Astrocyte of the spinal cord (primary cell): ENCODE measurements around the gene HOXC4.

ENCODE experiments used
- DNase-seq: peaks from one replicate; pipeline ENCODE4 v3.0.0; 2011; ENCODE audit warnings: low read depth, low spot score
- H3K4me3 ChIP-seq: 2 replicates; pipeline ENCODE4 v1.5.1; 2011; ENCODE audit warnings: low read depth, mild to moderate bottlenecking, low read length, moderate library complexity
- CTCF ChIP-seq: IDR thresholded peaks from 2 replicates; pipeline ENCODE4 v1.5.1; 2012; ENCODE audit warnings: low read depth, mild to moderate bottlenecking, low read length, inconsistent platforms
- in situ Hi-C: cut with HindIII; loops from 2 replicates; pipeline ENCODE4 v1.10.0; 2017; ENCODE audit warnings: low sequenced_read_pairs

The HOXC4 gene

GRCh38 chr12:54010972-54011664, 42.5 kb upstream of the HOXC4 start:
- peak overlapping the region; percentile 54 for H3K4me3 ChIP-seq
- no peak for DNase-seq
- no peak for TF ChIP-seq CTCF
- in situ Hi-C loops = loop anchor here (25.0 kb wide), 1 partner anchor 176 kb away; the partner anchor contains the start of gene SMUG1

GRCh38 chr12:54011665-54012532, 41.7 kb upstream of the HOXC4 start:
- no peak for TF ChIP-seq CTCF
- DNase-seq = no peak
- H3K4me3 ChIP-seq = no peak overlapping the region
- in situ Hi-C loops = loop anchor here (25.0 kb wide), 1 partner anchor 175 kb away; the partner anchor contains the start of gene SMUG1

- H3K4me3 ChIP-seq = no peak overlapping the region
- no peak for TF ChIP-seq CTCF
- in situ Hi-C loops = loop anchor here (25.0 kb wide), 1 partner anchor 174 kb away; the partner anchor contains the start of gene SMUG1
- DNase-seq = no peak
Measured at GRCh38 chr12:54012631-54013409, 40.8 kb upstream of the HOXC4 start.

GRCh38 chr12:54014377-54015017, 39.1 kb upstream of the HOXC4 start:
- no peak for DNase-seq
- H3K4me3 ChIP-seq = no peak overlapping the region
- TF ChIP-seq CTCF = no peak
- in situ Hi-C loops = loop anchor here (25.0 kb wide), 1 partner anchor 173 kb away; the partner anchor contains the start of gene SMUG1

GRCh38 chr12:54015018-54015931, 38.4 kb upstream of the HOXC4 start:
- H3K4me3 ChIP-seq = no peak overlapping the region
- in situ Hi-C loops = loop anchor here (25.0 kb wide), 1 partner anchor 172 kb away; the partner anchor contains the start of gene SMUG1
- TF ChIP-seq CTCF = no peak
- DNase-seq = no peak
